ENCODE measurements around the gene PLAU.

DNA sequence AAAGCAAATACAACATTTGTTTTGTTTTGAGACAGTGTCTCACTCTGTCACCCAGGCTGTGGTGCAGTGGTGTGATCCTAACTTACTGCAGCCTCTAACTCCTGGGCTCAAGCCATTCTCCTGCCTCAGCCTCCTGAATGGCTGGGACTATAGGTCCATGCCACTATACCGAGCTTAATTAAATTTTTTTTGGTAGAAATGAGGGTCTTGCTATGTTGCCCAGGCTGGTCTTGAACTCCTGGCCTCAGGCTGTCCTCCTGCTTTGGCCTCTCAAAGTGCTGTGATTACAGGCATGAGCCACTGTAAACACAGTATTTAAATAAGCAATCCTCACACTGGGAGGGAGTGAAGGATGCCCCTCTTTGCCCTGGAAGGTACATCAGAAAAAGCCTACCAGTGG lies 32.6 kb upstream of the PLAU start:
- TF ChIP-seq, protein P1, sequence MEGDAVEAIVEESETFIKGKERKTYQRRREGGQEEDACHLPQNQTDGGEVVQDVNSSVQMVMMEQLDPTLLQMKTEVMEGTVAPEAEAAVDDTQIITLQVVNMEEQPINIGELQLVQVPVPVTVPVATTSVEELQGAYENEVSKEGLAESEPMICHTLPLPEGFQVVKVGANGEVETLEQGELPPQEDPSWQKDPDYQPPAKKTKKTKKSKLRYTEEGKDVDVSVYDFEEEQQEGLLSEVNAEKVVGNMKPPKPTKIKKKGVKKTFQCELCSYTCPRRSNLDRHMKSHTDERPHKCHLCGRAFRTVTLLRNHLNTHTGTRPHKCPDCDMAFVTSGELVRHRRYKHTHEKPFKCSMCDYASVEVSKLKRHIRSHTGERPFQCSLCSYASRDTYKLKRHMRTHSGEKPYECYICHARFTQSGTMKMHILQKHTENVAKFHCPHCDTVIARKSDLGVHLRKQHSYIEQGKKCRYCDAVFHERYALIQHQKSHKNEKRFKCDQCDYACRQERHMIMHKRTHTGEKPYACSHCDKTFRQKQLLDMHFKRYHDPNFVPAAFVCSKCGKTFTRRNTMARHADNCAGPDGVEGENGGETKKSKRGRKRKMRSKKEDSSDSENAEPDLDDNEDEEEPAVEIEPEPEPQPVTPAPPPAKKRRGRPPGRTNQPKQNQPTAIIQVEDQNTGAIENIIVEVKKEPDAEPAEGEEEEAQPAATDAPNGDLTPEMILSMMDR (conservative IDR thresholded peaks at IDR 0.05; ENCODE audit: low read depth, low read length) = no peak
- TF ChIP-seq POLR2A (IDR thresholded peaks at IDR 0.05; ENCODE audit: low read depth, low read length) (no peak), RCOR1 (IDR thresholded peaks at IDR 0.05; ENCODE audit: insufficient replicate concordance, low read length) (no peak), NFE2L2 (IDR thresholded peaks at IDR 0.05; ENCODE audit: low read depth, low read length) (no peak), CEBPB (IDR thresholded peaks at IDR 0.05; ENCODE audit: low read depth, low read length) (no peak), RAD21 (IDR thresholded peaks at IDR 0.05; ENCODE audit: low read length) (no peak), MAFK (IDR thresholded peaks at IDR 0.05; ENCODE audit: low read depth, low read length) (no peak), FOS (IDR thresholded peaks at IDR 0.05; ENCODE audit: low read depth, low read length) (no peak), RFX5 (IDR thresholded peaks at IDR 0.05; ENCODE audit: low read depth, low read length) (no peak), CHD1 (IDR thresholded peaks at IDR 0.05; ENCODE audit: low read depth, low read length) (no peak), MAZ (IDR thresholded peaks at IDR 0.05; ENCODE audit: borderline replicate concordance, low read depth, low read length) (no peak), BHLHE40 (IDR thresholded peaks at IDR 0.05; ENCODE audit: low read depth, low read length) (no peak)
- TF ChIP-seq, protein P2, sequence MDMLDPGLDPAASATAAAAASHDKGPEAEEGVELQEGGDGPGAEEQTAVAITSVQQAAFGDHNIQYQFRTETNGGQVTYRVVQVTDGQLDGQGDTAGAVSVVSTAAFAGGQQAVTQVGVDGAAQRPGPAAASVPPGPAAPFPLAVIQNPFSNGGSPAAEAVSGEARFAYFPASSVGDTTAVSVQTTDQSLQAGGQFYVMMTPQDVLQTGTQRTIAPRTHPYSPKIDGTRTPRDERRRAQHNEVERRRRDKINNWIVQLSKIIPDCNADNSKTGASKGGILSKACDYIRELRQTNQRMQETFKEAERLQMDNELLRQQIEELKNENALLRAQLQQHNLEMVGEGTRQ (IDR thresholded peaks at IDR 0.05; ENCODE audit: low read depth, low read length) = no peak
- TF ChIP-seq, protein P3, sequence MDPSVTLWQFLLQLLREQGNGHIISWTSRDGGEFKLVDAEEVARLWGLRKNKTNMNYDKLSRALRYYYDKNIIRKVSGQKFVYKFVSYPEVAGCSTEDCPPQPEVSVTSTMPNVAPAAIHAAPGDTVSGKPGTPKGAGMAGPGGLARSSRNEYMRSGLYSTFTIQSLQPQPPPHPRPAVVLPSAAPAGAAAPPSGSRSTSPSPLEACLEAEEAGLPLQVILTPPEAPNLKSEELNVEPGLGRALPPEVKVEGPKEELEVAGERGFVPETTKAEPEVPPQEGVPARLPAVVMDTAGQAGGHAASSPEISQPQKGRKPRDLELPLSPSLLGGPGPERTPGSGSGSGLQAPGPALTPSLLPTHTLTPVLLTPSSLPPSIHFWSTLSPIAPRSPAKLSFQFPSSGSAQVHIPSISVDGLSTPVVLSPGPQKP (IDR thresholded peaks at IDR 0.05; ENCODE audit: borderline replicate concordance, low read depth, low read length) = no peak
